HG03175 (cell line): ENCODE measurements around the gene ZNF264.
"Not testable (repeated sequence)": the region's sequence is repeated elsewhere in the genome, so short reads cannot be mapped to it uniquely, and the experiment has no call there.

Experiments used
- ATAC-seq: cut with Tn5 transposase; IDR thresholded peaks from one replicate; pipeline ENCODE4 v1.9.1; 2021; ENCODE audit warnings: mild to moderate bottlenecking, moderate library complexity; ENCODE audit not compliant: unreplicated experiment

ZNF264 gene

GRCh38 chr19:57244513-57244912 is 53.2 kb downstream of the ZNF264 start:
- ATAC-seq: no peak

DNA sequence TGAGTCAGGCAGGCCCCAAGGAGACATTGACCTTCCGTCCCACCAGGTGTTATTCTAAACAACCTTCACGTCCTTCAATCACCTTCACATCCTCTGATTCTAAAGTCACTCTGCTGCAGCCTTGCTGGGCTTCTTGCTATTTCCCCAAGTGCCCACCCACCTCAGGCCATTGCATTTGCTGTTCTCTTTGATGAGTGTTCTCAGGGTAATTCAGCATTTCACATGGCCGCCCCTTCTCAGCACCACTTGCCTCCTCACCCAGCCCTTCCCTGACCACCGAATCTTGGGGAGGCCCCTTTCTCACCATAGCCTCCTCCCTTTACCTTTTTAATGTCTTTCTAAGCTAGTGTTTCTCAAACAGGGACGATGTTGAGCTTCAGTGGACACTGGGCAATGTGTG is 53.8 kb downstream of the ZNF264 start:
- ATAC-seq: no peak

DNA sequence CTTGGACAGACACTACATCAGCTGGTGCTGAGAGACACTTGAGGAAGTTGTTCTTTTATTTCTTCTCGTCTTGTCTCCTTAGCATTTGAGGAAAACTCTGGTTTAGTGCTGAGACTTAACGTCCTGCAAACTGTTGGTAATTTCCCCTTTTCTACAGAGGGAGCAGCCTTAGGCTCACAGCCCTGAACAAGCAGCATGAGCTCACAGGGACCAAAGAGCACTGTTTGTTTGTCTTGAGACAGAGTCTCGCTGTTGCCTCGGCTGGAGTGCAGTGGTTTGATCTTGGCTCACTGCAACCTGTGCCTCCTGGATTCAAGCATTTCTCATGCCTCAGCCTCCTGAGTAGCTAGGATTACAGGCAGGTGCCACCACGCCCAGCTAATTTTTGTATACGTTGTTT is 54.7 kb downstream of the ZNF264 start:
- no peak for ATAC-seq

- no peak for ATAC-seq
These were observed 57.3 kb downstream of the ZNF264 start for GRCh38 chr19:57248646-57249045.

- no peak for ATAC-seq
These were observed 58.0 kb downstream of the ZNF264 start for GRCh38 chr19:57249329-57249728.

DNA sequence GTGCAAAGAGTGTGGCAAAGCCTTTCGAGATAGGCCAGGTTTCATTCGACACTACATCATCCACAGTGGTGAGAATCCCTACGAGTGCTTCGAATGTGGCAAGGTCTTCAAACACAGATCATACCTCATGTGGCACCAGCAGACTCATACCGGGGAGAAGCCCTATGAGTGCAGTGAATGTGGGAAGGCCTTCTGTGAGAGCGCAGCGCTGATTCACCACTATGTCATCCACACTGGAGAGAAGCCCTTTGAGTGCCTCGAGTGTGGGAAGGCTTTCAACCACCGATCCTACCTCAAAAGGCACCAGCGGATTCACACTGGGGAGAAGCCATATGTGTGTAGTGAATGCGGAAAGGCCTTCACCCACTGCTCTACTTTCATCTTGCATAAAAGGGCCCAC is 62.5 kb downstream of the ZNF264 start:
- ATAC-seq: not testable (repeated sequence)

DNA sequence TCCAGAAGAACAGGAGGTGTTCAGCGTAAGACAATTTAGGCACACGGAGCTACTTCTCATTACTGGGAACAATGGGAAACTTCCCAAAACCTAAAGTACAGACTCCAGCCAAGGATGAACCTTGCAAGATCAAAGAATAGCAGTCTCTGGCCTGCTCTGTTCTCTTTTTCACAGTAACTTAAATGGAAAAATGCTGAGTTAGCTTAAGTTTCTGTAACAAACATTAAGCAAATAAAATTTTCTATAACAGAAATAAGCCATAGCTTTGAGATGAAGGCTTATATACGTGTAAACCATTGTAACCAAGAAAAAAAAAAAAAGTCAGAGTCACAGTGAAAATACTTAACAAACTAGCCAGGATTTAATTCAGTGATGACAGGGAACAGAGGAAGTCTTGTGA is 70.7 kb downstream of the ZNF264 start:
- ATAC-seq: no peak

DNA sequence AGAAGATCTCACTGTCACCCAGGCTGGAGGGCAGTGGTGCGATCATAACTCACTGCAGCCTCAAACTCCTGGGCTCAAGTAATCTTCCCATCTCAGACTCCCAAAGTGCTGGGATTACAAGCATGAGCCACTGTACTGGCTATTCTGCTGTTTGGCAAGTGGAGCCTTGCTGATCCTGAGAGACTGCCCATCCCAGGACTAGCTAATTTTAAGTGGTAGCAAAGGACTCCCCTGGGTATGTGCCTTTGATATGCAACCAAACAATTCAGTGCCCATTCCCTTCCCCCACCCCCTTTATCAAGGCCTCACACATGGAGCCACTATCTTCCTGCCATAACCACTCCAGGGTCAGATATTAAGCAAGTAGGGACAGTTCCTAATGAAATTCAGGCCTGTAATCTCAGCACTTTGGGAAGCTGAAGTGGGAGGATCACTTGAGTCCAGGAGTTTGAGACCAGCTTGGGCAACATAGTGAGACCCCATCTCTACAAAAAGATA is 72.0 kb downstream of the ZNF264 start:
- no peak for ATAC-seq

DNA sequence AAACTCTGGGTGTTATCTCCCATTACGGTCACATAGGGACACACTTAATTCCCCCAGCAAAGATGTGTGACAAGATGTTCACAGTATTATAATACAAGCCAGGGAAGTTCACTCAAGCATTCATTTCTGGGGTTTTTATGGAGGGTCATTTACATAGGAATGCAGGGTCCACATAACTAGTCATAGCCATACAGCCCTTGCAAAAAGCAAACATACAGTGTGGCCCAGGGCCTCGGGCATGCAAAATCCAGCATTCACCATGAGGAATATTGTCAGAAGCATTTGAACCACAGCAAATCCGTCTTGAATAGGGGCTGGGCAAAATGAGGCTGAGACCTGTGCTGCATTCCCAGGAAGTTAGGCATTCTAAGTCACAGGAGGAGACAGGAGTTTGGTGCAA is 76.0 kb downstream of the ZNF264 start:
- ATAC-seq: no peak

GRCh38 chr19:57269515-57270250 is 78.4 kb downstream of the ZNF264 start:
- no peak for ATAC-seq

- ATAC-seq: no peak
These were observed 80.0 kb downstream of the ZNF264 start for GRCh38 chr19:57271280-57271679.
